Suppressor macrophage treated with lipopolysaccharide for 1 hour (primary cell): ENCODE results near the gene GALNT17.
"Not testable (repeated sequence)": the region's sequence is repeated elsewhere in the genome, so short reads cannot be mapped to it uniquely, and the experiment has no call there.

Experiments used
- DNase-seq, 3 donors: peaks; one replicate each; pipeline ENCODE4 v3.0.0-alpha.2; 2020 to 2022

GALNT17 gene

DNA sequence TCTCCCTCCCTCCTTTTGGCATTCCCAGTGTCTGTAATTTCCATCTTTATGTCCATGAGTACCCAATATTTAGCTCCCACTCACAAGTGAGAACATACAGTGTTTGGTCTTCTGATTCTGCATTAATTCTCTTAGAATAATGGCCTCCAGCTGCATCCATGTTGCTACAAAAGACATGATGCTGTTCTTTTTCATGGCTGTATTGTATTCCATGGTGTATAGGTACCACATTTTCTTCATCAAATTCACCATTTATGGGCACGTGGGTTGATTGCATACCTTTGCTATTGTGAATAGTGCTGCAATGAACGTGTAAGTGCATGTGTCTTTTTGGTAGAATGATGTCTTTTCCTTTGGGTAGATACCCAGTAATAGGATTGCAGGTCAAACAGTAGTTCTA lies 576.8 kb downstream of the GALNT17 start:
- DNase-seq: no peak

DNA sequence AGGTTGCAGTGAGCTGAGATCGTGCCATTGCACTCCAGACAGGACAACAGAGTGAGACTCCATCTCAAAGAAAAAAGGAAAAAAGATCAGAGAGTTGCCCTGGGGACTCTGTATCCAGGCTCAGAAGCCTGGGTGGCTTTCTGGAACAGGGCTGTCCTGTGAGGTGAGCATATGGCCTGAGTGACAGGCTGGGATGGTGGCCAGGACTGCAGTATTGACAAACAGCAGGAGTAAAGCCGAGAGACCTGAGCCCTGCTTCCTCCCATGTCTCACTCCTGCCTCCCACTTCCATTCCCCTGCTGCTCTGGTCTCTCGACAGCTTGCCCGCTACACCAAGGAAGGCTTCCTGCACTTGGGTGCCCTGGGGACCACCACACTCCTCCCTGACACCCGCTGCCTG lies 578.5 kb downstream of the GALNT17 start:
- DNase-seq: no peak

DNA sequence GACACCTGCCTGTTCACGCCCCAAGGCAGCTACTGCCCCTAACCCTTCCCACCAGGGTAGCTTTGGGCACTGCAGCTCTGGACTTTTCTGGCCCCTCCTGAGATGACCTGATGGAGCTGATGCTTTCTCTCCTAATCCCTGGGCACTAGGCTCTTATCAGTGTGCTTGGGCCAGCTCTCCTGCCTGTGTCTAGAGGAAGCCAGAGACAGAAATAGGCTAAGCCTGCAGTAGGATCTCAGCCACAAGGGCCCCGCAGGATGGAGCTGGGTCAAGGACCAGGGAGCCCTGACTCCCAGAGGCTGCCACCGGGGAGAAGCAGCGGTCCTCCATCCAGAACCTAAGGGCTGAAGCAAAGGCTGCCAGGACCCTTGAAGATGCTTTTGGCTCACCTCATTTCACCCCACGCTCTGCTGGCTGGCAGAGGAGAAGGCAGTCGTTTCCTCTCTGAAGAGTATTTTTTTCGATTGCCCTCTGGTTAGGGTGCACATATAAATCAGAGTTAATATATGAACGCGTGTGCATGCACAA lies 580.8 kb downstream of the GALNT17 start:
- DNase-seq: no peak

DNA sequence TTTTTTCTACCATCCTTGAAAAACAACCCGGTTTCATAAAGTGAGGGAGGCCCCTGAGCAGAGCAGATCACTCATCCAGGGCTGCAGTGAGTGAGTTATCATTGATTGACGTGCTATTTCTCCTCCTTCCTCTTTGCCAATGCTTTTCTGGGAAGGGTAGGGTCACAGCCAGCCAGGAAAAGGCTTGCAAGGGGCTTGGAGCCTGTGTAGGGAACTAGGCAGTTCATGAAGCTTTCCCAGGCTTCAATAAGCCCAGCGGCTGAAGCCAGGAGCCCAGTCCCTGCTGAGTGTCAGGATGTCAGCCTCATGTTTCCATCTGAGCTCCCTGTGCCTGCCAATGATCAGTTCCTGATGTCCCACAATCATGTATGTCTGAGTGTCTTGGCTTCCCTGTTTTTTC lies 584.7 kb downstream of the GALNT17 start:
- no peak for DNase-seq

DNA sequence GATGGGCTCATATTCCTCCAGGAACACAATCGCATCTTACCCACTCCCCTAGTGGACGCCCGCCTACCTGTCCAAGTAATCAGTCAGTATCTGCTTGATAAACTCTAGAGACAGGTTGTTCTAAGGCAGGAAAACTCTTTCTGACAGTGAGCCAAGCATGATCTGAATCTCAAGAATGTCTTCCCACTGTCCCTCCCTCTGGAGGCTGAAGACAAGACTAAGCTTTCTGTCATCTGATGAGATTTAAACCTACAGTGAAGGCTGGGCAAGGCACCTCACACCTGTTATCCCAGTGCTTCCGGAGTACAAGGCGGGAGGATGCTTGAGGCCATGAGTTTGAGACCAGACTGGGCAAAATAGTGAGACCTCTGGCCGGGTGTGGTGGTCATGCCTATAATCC lies 586.6 kb downstream of the GALNT17 start:
- DNase-seq: no peak

DNA sequence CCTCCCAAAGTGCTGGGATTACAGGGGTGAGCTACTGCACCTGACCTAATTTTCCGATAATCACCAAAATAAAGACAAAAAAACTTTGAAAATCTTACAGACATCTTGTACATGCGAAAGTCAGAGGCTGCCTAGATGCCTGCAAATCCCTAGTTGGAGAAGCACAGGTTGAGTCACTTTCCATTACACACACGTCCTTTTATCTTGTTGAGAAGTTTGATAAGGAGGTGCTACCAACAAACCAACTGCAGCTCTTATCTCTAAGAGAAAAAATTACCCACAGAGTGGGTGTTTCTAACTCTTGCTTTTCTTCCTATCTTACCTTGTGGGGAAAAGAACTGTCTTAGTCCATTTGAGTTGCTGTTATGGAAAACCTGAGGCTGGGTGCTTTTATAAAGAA lies 589.8 kb downstream of the GALNT17 start:
- DNase-seq: no peak

DNA sequence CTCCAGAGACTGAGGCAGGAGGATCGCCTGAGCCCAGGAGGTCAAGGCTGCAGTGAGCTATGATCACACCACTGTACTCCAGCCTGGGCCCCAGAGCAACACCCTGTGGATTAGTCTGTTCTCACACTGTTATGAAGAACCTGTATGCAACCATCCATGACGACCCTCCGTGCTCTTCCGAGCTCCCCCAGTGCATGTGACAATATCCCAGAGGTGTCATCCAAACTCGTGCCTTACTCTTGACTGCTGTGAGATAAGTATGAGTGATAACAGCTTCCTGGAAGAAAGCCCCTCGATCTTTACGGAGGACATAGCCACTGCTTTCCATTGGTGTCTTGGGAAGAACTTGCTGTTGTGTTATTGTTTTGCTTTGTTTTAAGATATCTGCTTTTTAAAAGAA lies 591.9 kb downstream of the GALNT17 start:
- no peak for DNase-seq

DNA sequence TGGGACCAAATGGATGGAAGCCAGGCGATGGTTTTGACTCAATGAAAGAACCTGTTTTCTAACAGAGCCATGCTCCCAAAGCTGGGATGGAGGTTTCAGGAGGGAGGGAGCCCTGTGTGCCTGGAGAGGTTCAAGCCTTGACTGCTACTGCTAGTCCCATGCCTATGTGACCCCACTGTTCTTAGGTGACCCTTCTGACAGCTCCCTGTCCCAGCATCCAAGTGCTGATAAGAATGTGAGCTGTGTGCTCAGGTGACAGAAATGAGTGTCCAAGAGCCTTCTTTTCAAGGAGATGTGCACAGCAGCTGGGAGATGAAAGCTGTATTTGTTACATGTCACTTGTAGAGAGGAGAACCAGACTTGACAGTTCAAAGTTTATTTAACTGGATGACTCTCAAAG lies 595.4 kb downstream of the GALNT17 start:
- DNase-seq: no peak

DNA sequence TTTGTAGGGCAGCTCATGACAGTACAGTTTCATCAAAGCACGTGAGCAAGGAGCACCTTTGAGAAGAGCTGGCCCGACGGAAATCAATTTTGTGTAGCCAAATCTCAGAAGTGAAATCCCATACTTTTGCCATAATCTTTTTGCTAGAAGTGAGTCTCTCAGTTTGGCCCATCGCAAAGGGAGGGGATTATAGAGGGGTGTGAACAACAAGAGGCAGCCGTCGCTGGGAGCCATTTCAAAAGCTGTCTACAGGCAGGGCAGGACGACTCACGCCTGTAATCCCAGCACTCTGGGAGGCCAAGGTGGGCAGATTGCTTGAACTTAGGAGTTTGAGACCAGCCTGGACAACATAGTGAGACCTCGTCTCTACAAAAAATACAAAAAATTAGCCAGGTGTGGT lies 599.8 kb downstream of the GALNT17 start:
- no peak for DNase-seq

DNA sequence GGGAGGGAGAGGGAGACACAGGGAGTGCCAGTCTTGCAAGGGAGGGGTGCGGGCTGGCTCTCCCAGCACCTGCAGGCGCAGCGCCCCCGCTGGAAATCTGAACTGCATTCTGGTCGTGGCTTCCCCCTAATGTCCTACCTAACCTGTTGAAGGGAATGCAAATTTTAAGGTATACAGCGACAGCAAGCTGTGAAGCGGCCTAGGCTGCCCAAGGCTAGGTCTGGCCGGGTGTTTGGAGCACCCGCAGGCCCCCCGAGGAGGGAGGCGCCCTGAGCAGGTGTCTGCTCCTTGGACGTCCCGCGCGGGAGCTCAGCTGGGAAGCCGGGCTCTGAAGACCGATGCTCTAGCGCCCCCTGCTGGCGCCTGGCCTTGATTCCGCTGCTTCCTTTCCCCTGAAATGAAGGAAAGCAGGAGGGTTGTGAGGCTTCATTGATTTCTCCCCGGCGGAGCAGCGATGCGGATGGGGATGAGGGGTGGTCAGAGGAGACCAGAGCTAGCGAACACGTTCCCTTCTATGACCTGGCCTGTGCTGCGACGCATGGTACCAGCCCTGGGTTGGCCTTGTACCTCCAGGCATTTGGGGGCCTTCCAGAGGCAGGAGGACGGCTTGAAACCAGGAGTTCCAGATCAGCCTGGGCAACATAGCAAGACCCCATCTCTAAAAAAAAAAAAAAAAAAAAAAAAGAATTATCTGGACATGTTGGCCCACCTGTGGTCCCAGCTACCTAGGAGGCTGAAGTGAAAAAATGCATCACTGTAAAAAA lies 601.3 kb downstream of the GALNT17 start:
- peak; percentile 78 to 93 (median 86) for DNase-seq

DNA sequence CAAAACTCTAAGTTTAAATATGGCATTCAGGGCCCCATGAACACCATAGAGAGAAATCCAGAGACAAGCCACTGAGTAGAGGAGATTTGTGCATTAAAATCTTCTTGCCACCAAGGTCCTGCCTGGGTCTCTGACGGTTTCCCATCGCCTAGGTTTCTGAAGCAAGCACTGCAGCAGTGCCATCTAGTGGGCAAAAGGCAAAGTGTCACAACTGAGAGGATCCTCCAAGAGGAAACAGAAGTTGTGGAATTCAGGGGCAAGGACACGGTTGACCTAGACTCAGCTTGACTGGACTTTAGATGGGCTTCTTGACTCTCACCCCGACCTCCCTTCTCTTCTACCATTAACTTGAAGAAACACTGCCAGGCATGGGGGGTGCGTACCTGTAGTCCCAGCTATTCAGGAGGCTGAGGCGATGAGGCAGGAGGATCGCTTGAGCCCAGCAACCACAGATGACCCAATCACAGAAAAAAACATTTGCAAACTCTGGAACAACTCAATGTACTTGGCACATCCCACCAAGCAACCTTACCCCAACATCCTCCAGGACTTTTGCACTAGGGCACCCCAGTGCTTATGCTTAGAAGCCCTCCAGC lies 604.1 kb downstream of the GALNT17 start:
- peak; percentile 67 to 78 (median 72) for DNase-seq

DNA sequence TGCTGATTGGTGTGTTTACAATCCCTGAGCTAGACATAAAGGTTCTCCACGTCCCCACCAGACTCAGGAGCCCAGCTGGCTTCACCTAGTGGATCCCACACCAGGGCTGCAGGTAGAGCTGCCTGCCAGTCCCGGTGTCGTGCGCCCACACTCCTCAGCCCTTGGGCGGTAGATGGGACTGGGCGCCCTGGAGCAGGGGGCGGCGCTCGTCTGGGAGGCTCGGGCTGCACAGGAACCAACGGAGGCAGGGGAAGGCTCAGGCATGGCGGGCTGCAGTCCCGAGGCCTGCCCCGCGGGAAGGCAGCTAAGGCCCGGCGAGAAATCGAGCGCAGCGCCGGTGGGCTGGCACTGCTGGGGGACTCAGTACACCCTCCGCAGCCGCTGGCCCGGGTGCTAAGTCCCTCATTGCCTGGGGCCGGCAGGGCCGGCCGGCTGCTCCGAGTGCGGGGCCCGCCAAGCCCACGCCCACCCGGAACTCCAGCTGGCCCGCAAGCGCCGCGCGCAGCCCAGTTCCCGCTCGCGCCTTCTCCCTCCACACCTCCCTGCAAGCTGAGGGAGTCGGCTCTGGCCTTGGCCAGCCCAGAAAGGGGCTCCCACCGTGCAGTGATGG lies 606.1 kb downstream of the GALNT17 start:
- not testable (repeated sequence) for DNase-seq

DNA sequence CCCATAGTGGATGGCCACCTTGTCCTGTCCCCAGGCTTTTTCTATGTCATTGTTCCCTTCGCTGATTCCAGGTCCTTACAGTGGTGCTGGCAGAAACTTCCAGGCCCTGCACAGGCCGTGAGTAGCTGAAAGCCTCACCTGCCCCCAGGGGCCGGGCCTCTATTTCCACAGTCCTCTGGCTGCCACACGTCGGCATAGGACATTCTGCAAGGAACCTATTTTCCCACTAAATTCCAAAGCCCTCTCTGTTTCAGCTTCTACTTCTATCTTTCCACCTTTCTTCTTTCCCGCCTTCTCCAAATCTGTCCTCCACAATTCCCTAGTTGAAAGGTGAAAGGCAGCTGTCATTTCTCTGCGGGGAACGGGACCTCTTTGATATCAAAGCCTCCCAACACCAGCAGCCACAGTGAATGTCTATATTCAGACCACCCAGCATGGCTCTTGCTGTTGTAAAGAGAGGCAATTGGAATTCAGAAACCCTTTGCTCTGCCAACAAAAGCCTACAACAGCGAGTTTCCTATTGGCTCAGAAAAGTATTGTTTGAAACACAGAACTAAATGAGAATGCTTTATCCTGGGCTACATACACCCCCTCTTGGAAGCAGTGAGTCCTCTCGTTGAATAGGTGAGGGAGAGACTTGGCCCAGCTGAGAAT lies 607.7 kb downstream of the GALNT17 start:
- DNase-seq: no peak

DNA sequence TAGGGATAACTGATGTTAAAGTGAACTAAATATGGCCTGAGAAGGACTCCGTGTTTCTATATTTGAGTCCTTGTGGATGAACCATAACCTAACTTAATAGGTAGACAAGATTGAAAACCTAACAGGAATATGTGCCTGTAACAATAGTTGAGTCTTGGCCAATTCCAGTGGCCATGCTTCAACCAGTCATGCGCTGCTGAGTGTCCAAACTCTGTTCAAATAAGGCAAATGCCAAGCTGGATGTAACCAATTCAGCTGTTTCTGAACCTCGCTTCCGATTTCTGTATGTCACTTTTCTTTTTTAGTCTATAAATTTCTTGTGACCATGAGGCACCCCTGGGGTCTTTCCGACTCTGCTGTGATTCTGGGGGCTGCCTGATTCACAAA lies 608.2 kb downstream of the GALNT17 start:
- DNase-seq: no peak

DNA sequence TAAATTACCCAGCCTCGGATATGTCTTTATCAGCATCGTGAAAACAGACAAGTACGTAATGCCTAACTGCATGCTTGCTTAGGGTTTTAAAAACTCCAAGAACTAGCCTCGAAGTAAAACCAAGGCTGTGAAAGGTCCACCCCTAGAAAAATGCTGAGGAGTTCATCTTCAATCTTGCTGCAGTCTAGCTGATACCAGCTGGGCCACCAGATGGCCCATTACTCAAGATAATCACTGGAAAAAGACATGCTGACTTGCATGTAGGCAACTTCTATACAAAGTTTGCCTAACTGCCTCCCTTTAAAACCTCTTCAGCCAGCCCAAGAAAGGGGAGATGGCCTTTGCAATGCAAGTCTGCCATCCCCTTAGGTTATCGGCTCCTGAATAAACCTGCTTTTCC lies 614.1 kb downstream of the GALNT17 start:
- no peak for DNase-seq

DNA sequence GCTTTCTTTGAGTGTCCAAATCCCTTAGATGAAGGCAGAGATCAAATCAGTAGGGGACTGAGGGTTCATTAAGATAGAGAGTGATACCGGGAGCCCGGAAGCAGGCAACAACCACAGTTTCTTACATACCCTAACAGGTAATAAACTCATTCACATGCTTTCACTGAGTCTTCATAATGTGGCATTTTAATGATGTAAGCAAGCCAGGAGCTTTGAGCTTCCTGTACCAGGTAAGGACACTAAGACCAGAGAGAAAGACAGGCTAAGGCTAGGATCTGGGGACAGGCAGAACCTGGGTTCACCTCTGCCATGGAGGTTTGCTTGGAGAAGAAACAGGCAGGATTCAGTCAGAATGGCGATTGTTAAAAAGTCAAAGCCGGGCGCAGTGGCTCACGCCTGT lies 618.3 kb downstream of the GALNT17 start:
- no peak for DNase-seq

DNA sequence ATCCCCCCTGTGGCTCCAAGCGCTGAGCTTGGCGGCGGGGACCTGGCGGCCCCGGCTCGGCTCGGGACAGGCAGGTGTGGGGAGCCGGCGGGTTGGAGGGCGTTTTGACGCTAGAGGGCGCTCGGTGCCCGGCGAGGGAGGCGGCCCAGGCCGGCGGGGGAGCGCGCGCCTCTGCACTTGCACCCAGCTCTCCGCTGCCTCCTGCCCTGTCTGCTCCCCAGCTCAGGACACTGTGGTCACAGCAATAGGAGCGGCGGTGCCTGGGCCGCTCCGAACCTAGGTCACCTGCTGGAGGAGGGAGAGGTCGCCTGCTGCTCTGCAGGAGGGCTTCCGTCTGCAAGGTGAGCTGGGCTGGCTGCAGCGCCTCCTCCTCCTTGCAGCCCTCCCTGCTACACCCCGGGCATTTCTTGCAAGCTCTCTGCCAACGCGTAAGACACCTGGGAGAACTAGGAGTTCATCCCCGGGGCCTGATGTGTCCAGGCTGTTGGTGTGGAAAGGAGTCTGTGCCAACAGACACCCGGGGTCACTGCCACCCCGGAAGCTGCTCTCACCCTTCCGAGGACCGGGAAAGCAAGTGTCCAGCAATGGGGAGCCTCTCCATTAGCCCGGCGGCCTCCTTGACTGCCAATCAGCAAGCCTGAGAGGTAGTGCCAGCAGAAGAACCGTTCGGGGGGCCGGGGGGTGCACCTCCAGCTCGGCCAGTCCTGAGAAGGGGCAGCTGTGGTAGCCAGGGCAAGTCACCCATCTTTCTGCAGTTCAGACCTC lies 620.4 kb downstream of the GALNT17 start:
- peak; percentile 27 to 80 (median 68) for DNase-seq

DNA sequence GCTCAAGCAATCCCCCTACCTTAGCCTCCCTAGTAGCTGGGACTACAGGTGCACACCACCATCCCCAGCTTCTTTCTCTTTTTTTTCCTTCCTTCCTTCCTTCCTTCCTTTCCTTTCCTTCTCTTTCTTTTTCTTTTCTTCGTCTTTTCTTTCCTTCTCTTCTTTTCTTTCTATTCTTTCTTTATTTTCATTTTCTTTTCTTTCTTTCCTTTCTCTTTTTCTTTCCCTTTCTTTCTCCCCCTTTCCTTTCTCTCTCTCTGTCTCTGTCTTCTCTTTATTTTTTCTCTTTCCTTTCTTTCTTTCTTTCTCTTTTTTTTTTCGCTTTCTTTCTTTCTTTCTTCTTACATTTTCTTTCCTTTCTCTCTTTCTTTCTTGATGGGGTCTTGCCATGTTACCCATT lies 621.3 kb downstream of the GALNT17 start:
- no peak for DNase-seq

DNA sequence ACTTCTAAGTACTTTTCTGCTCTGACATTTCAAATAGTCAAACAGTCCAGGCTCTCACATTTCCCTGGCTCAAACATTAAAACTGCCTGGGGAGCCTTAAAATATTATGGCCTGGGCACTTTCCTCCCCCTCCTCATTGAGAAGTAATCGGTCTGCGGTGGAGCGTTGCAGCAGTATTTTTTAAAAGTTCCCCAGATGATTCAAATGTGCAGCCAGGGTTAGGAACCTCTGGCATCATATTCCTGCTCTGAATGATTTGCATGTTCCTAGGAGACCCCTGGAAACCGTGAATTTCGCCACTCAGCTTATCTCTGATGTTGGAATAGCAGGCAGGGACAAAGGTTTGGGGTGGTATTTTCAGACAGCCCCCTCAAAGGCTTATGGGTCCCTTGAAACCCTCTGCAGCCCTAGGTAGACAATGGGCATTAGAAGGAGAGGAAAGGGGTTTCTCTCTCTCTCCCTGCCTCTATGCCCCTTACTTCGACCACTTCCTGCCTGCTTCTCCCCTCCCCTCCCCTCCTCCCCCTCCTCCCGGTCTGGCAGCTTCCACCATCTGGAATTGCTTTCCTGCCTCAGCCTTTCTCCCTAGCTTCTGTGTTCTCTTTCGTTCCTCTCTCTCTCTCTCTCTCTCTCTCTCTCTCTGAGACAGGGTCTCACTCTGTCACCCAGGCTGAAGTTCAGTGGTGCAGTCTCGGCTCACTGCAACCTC lies 622.2 kb downstream of the GALNT17 start:
- no peak for DNase-seq

DNA sequence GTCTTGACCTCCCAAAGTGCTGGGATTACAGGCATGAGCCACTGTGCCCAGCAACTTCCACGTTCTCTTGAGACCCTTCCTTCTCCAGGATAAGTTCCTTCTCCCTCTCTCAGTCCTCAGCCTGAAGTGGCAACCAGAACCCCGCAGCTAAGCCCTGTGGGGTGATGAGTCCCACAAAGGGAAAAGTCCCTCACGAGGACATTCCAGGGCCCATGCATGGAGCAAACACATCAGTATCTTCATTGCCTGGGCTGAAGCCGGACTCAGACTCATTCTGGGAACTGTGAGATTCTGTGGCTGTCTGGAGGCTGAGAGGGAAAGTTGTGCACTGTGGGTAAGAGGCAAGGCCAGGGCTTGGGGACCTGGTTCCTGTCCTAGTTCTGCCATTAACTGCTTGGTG lies 622.9 kb downstream of the GALNT17 start:
- no peak for DNase-seq

DNA sequence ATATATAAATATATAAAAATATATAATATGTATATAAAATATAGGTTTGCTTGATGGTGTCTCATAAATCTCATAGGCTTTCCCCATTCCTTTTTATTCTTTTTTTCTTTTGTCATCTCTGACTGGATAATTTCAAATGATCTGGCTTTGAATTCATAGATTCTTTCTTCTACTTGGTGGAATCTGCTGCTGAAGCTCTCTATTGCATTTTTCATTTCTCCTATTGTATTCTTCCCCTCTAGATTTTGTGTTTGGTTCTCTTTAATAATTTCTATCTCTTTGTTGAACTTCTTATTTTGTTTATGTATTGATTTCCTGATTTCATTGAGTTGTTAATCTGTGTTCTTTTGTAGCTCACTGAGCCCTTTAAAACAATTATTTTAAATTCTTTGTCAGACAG lies 629.4 kb downstream of the GALNT17 start:
- DNase-seq: no peak
